OCI-M1 (cell line): ENCODE results near the gene DUSP5.

ENCODE experiments used
- DNase-seq: peaks from one replicate; lab custom pipeline; 2025; lab: John Stamatoyannopoulos, UW

The DUSP5 gene

GRCh38 chr10:110480387-110480786, 17.3 kb upstream of the DUSP5 start:
- no peak for DNase-seq

- DNase-seq: no peak
These were observed 15.8 kb upstream of the DUSP5 start for GRCh38 chr10:110481919-110482318.

- peak; percentile 90 for DNase-seq
These were observed 14.1 kb upstream of the DUSP5 start for GRCh38 chr10:110483633-110484032.

GRCh38 chr10:110485541-110485940, 12.2 kb upstream of the DUSP5 start:
- DNase-seq: no peak

- no peak for DNase-seq
These were observed 10.9 kb upstream of the DUSP5 start for GRCh38 chr10:110486680-110487410.

- DNase-seq: peak; percentile 40
These were observed 10.0 kb upstream of the DUSP5 start for GRCh38 chr10:110487411-110488331.

GRCh38 chr10:110488332-110488681, 9.4 kb upstream of the DUSP5 start:
- no peak for DNase-seq

- no peak for DNase-seq
These were observed 8.8 kb upstream of the DUSP5 start for GRCh38 chr10:110488940-110489339.

- DNase-seq: no peak
These were observed 7.1 kb upstream of the DUSP5 start for GRCh38 chr10:110490640-110491039.

GRCh38 chr10:110491346-110491745, 6.4 kb upstream of the DUSP5 start:
- no peak for DNase-seq

- DNase-seq: no peak
These were observed 5.5 kb upstream of the DUSP5 start for GRCh38 chr10:110492069-110492822.

GRCh38 chr10:110493832-110494426, 3.8 kb upstream of the DUSP5 start:
- no peak for DNase-seq

GRCh38 chr10:110494532-110494931, 3.2 kb upstream of the DUSP5 start:
- DNase-seq: no peak

GRCh38 chr10:110495731-110496552, 1.8 kb upstream of the DUSP5 start:
- no peak for DNase-seq

- DNase-seq: no peak
These were observed 912 bp upstream of the DUSP5 start for GRCh38 chr10:110496553-110497437.

GRCh38 chr10:110498087-110498981, 627 bp downstream of the DUSP5 start:
- peak; percentile 74 for DNase-seq

- peak; percentile 58 for DNase-seq
These were observed 1.5 kb downstream of the DUSP5 start for GRCh38 chr10:110498982-110499795.

GRCh38 chr10:110499796-110500514, 2.2 kb downstream of the DUSP5 start:
- peak; percentile 44 for DNase-seq
